ENCODE measurements around the gene ITIH2.

Gene ITIH2

DNA sequence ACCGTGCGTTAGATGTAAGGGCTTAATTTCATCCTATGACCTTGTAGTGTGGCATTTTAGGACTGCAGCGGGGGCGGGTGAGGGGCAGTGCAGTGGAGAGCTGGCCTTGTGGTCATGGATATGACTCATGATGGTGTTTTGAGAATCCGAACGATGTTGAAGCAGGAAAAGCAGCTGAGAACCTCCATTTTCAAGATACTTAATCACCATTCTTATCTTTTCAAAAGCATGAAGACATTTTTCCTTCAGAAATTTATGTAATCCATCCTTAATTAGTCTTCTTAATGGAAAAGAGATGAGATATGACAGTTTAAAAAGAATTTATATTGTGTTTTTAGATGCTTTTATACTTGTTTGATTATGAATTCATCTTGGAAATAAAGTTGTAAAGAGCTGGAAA, 94.5 kb downstream of the ITIH2 start:
- in situ Hi-C loops (cut with HindIII; ENCODE audit: low pct_unique_long_range_greater_than_20kb, low sequenced_read_pairs), result no loop called here
- DNase-seq (ENCODE audit: low read depth in 1 of 2, low spot score in 1 of 2), result no peak
- TF ChIP-seq JUND (IDR thresholded peaks at IDR 0.05; ENCODE audit: low read depth), result no peak

Measured in T47D (cell line).